AG09319 (cell line): ENCODE data around the gene MYO1C.
A peak's percentile ranks its signal among the peaks of the same experiment; 100 is the strongest.

Experiments
- DNase-seq: peaks from one replicate; pipeline ENCODE4 v3.0.0-alpha.2; 2010; ENCODE audit warnings: low read depth; ENCODE audit errors: extremely low read depth
- TF ChIP-seq, protein P1 (sequence below): IDR thresholded peaks from 2 replicates; pipeline ENCODE4 v1.5.1; 2011; ENCODE audit warnings: low read depth, mild to moderate bottlenecking, inconsistent platforms, low read length, moderate library complexity

The MYO1C gene

DNA sequence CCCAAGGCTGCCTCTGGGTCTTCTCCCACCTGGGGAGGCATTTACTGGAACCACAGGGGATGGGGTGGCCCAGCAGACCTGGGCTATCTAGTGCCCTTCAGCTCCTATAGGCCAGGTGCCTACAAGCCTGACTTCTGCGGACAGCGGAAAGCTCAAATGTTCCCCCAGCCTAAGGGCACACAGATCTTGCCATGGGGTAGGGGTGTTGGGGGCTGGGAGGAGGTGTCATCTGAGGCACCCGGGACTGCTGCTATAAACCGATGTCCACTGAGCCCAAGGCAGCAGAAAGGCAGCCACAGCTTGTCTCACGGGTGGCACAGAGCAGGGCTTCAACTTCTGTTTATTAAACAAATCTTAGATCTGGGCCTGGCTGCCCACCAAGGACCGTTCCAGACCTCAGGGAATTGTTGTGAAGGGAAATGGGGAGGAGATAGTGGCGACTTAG lies 3.6 kb downstream of the MYO1C start:
- TF ChIP-seq, protein P1, sequence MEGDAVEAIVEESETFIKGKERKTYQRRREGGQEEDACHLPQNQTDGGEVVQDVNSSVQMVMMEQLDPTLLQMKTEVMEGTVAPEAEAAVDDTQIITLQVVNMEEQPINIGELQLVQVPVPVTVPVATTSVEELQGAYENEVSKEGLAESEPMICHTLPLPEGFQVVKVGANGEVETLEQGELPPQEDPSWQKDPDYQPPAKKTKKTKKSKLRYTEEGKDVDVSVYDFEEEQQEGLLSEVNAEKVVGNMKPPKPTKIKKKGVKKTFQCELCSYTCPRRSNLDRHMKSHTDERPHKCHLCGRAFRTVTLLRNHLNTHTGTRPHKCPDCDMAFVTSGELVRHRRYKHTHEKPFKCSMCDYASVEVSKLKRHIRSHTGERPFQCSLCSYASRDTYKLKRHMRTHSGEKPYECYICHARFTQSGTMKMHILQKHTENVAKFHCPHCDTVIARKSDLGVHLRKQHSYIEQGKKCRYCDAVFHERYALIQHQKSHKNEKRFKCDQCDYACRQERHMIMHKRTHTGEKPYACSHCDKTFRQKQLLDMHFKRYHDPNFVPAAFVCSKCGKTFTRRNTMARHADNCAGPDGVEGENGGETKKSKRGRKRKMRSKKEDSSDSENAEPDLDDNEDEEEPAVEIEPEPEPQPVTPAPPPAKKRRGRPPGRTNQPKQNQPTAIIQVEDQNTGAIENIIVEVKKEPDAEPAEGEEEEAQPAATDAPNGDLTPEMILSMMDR, result no peak
- no peak for DNase-seq

DNA sequence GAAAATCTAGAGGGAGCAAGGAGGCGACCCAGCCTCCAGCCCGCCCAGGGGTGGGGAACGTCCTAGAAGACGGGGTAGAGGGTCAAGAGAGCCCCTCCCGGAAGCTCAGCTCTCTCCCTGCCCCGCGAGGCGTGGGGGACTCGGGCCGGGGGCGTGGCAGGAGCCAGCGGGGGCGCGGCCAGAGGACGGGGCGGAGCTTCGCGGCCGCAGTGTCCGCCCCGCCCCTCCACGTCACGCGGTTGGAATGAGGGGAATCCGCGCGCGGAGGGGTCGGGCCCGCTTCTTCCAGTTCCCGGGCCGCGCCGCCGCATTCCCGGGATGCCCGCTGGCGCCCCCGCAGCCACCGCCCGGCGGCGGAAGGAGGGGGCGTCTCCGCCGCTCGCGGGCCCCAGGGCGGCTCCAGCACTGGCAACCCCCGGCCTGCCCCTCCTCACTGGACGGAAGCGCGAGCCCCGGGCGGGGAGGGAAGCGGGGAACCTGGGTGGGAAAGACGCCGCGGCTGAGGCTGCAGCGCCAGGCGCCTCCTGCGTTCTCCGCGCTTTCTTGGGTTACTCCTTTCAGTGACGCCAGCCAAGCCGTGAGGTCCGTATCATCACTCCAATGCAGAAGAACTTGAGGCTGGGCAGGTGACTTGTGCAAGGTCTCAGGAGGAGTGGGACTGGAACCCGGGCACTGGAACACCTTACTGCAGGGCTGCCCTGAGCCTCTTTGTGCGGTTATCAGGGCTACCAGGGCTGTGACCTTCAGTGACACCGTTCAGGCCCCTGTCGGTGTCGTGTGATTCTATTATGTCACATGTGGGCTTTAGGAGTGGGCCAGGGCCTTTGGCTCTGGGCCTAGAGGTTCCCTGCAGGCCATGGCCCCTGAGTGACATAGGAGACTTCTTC lies 4.3 kb downstream of the MYO1C start:
- DNase-seq, result peak; percentile 73
- TF ChIP-seq, protein P1, result no peak

DNA sequence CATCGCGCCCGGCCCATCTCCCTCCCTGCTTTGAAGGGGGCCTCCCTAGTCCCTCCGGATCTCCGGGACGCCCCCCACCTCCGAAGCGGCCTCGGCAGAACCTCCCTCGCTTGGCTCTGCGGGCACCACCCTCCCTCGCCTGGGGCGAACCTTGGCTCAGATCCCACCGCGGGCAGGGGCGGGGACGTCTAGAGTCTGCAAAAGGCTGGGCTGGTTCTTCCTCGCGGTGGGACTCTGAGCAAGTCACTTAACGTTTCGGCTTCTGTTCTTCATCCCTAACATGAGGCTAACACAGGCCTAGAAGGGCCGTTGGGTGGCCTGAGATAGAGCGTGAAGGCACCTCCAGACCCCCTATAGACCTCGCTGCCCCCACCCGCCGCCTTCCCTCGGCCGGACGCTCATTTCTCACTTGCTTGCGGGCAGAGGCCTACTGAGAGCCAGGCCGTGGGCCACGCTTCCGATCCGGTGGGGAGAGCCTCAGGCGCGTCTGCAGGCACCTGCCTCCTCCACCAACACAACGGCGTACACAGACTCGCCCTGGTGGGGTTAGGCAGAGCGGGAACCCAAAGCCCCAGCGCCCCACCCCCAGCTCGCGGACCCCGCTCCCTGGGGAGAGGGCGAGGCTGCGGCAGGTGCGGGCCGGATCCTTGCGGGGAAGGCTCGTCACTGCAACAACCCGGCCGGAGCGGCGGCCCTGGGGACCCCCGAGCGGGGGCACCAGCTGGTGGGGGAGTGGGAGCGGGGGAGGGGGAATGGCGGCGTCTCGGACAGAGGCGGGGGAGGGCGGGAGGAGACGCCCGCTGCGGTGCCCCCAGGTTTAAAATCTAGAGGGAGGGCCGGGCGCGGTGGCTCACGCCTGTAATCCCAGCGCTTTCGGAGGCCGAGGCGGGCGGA lies 5.4 kb downstream of the MYO1C start:
- TF ChIP-seq, protein P1, result no peak
- no peak for DNase-seq

DNA sequence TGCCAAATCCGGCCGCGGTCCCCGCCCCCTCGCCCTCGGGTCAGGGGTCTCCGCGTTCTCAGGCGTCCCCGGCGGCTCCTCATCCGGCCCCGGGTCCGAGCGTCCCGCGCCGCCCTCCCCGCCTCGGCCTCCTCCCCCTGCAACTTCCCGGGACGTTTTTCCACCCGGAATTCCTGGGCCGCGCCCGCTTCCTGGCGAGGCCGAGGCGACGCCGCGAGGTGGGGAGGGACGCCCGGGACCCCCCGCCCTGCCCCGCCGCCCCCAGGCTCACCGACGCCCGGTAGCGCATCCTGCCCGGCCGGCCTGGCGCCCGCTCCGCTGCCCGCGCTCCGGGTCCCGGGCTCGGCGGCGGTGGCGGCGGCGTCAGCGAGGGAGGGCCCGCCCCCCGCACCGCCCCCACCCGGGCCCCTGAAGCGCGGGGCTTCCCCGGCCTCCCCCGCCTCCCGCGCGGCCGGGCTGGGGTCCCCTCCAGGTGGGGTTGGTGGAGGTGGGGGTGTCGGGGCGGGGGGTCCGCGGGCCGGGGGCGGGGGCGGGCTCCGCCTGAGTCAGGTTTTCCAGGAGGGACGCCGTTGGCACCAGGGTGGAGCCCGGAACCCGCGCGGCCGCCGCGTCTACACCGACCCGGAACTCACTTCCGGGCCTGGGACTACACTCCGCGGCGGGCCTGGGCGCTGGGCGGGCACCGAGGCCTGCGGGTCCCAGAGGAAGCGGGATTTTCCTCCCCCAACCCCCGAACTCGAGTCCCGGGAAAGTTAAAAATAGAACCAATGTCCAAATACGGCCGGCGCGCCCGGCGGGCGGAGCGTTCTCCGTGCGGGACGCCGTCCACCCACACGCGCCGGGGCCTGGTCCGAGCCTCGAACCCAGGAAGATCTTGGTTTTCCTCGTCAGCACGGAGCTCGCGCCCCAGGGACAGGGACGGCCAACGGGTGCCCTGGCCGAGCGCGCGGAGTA lies 6.8 kb downstream of the MYO1C start:
- DNase-seq, result no peak

DNA sequence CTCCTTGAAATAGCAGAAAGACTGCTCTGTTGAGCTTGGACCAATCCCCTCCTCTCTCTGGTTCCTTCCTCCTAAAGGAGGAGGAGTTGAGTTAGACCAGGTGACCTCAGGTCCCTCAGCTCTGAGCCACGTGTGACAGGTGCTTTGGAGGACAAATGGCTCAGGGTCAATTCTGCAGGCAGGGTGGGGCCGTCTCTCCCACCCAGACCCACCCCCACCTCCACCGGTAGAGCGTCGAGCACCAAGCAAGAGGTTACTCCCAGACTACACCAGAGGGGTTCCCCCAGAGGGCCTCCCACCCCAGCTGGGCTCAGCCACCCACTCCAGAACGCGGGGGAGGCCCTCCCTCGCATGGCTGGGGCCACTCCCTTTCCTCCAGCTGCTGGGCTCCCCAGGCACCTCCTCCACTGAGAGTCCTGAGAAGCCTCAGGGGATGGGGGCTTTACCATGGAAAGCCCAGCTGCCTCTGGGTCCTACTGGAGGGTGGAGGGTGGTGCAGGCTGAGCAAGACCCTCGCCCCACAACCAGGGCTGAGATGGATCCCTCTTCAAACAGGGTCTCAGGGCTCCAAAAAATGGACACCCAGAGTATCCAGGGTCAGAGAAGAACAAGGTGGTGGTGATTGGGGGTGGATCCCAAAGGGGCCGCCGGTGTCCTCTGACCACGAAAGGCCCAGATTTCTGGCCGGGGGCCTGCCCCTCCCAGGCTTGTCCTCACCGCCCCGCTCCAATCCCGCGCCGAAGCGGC lies 7.6 kb downstream of the MYO1C start:
- TF ChIP-seq, protein P1, result no peak
- DNase-seq, result no peak

More for the DNA sequence above, 6.8 kb downstream of the MYO1C start:
- TF ChIP-seq, protein P1, result no peak

DNA sequence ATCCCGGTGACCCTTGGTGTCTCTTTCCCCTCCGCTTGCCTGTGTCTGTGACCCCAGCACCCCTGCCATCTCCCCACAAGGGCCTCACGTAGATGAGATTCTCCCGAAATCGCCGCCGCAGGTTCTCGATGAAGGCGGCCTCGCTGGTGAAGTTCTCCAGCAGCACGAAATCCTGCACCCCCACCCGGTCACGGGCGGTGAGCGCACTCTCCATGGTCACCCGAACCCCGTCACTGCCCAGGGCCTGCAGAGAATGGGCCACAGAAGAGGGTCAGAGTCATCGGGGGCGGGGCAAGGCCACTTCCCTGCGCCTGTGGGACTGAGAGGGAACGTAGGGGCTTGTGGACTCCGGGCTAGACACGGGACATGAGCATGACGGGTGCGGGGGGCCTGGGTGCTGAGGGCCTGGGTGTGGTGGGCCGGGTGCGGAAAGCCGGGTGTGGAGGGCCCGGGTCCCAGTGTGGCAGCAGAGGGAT lies 8.4 kb downstream of the MYO1C start:
- TF ChIP-seq, protein P1, result no peak

More for the DNA sequence above, 8.4 kb downstream of the MYO1C start:
- DNase-seq, result no peak
